ENCODE measurements around the gene MEIS2.

The MEIS2 gene

GRCh38 chr15:36958606-36959005 lies 141.7 kb downstream of the MEIS2 start:
- DNase-seq = no peak

GRCh38 chr15:36954486-36954885 lies 145.9 kb downstream of the MEIS2 start:
- no peak for DNase-seq

GRCh38 chr15:36953346-36953745 lies 147.0 kb downstream of the MEIS2 start:
- no peak for DNase-seq

- no peak for DNase-seq
Measured at GRCh38 chr15:36951731-36952247, 148.6 kb downstream of the MEIS2 start.

- DNase-seq = no peak
Measured at GRCh38 chr15:36950371-36950770, 150.0 kb downstream of the MEIS2 start.

GRCh38 chr15:36948982-36949381 lies 151.4 kb downstream of the MEIS2 start:
- DNase-seq = no peak

- no peak for DNase-seq
Measured at GRCh38 chr15:36947035-36947719, 153.2 kb downstream of the MEIS2 start.

GRCh38 chr15:36944442-36944841 lies 155.9 kb downstream of the MEIS2 start:
- no peak for DNase-seq

- no peak for DNase-seq
Measured at GRCh38 chr15:36943508-36944361, 156.6 kb downstream of the MEIS2 start.

- DNase-seq = no peak
Measured at GRCh38 chr15:36942248-36942827, 158.0 kb downstream of the MEIS2 start.

GRCh38 chr15:36941798-36942197 lies 158.6 kb downstream of the MEIS2 start:
- no peak for DNase-seq

- no peak for DNase-seq
Measured at GRCh38 chr15:36940636-36941260, 159.6 kb downstream of the MEIS2 start.

- no peak for DNase-seq
Measured at GRCh38 chr15:36940219-36940618, 160.1 kb downstream of the MEIS2 start.

- no peak for DNase-seq
Measured at GRCh38 chr15:36938764-36939163, 161.6 kb downstream of the MEIS2 start.

GRCh38 chr15:36938131-36938530 lies 162.2 kb downstream of the MEIS2 start:
- no peak for DNase-seq

GRCh38 chr15:36936613-36937012 lies 163.7 kb downstream of the MEIS2 start:
- DNase-seq = no peak

- DNase-seq = no peak
Measured at GRCh38 chr15:36933255-36933990, 166.9 kb downstream of the MEIS2 start.

- DNase-seq = no peak
Measured at GRCh38 chr15:36932070-36932469, 168.3 kb downstream of the MEIS2 start.

- no peak for DNase-seq
Measured at GRCh38 chr15:36931434-36931833, 168.9 kb downstream of the MEIS2 start.

GRCh38 chr15:36926427-36926825 lies 173.9 kb downstream of the MEIS2 start:
- no peak for DNase-seq

- no peak for DNase-seq
Measured at GRCh38 chr15:36925653-36926426, 174.5 kb downstream of the MEIS2 start.

- no peak for DNase-seq
Measured at GRCh38 chr15:36925049-36925448, 175.3 kb downstream of the MEIS2 start.

Data from activated T-cell treated with anti-CD3 and anti-CD28 coated beads for 4 hours (primary cell).